Suppressor macrophage treated with lipopolysaccharide for 1 hour (primary cell): ENCODE results near the gene TMEM175.

ENCODE experiments used
- DNase-seq, 3 donors: peaks; one replicate each; pipeline ENCODE4 v3.0.0-alpha.2; 2020 to 2022

Gene TMEM175

GRCh38 chr4:900073-900472 is 32.2 kb upstream of the TMEM175 start:
- no peak for DNase-seq

GRCh38 chr4:900721-901120 is 31.5 kb upstream of the TMEM175 start:
- DNase-seq: no peak

GRCh38 chr4:901192-901910 is 30.9 kb upstream of the TMEM175 start:
- DNase-seq: no peak

GRCh38 chr4:903066-904046 is 28.9 kb upstream of the TMEM175 start:
- no peak for DNase-seq

GRCh38 chr4:905485-906338 is 26.5 kb upstream of the TMEM175 start:
- no peak for DNase-seq

GRCh38 chr4:906339-907102 is 25.7 kb upstream of the TMEM175 start:
- no peak for DNase-seq

GRCh38 chr4:907103-907400 is 25.2 kb upstream of the TMEM175 start:
- no peak for DNase-seq

GRCh38 chr4:907691-908425 is 24.4 kb upstream of the TMEM175 start:
- DNase-seq: no peak

GRCh38 chr4:909131-909571 is 23.1 kb upstream of the TMEM175 start:
- no peak for DNase-seq

GRCh38 chr4:909821-910220 is 22.4 kb upstream of the TMEM175 start:
- DNase-seq: no peak

- no peak for DNase-seq
Measured at GRCh38 chr4:910366-911091, 21.7 kb upstream of the TMEM175 start.

- DNase-seq: no peak
Measured at GRCh38 chr4:911221-911751, 21.0 kb upstream of the TMEM175 start.

GRCh38 chr4:911871-912490 is 20.3 kb upstream of the TMEM175 start:
- DNase-seq: no peak

- DNase-seq: no peak
Measured at GRCh38 chr4:912548-913279, 19.5 kb upstream of the TMEM175 start.

GRCh38 chr4:913280-913618 is 19.0 kb upstream of the TMEM175 start:
- no peak for DNase-seq

GRCh38 chr4:914531-914930 is 17.7 kb upstream of the TMEM175 start:
- no peak for DNase-seq

GRCh38 chr4:915041-915474 is 17.2 kb upstream of the TMEM175 start:
- DNase-seq: peak in 2 of 3 donors; percentile 45 to 49

- DNase-seq: peak; percentile 70 to 73 (median 73)
Measured at GRCh38 chr4:915595-915994, 16.7 kb upstream of the TMEM175 start.

- DNase-seq: no peak
Measured at GRCh38 chr4:917466-917865, 14.8 kb upstream of the TMEM175 start.

- DNase-seq: no peak
Measured at GRCh38 chr4:917992-918391, 14.3 kb upstream of the TMEM175 start.
